Measurements from ENCODE around the gene DNAJC18. TPM values are rescaled to one million over a fixed set of nuclear protein-coding genes. Genes with fewer than 3 reads are reported as not detected.

Gene DNAJC18
- total and polyA plus RNA-seq, 2 experiments from 2014 or later = 13.4 to 18.9 TPM

- peaks cover 5% of the 10 kb centered on the region for H3K27me3 Mint-ChIP-seq (ENCODE audit: insufficient read depth, low read depth, poor library complexity)
- TF ChIP-seq CREB1 (CRISPR knock-in tag; IDR thresholded peaks at IDR 0.05; ENCODE audit: low read depth) (no peak), CTCF (conservative IDR thresholded peaks at IDR 0.05; ENCODE audit: low read depth in 2 of 2) (no peak), STAT1 (IDR thresholded peaks at IDR 0.05; ENCODE audit: unreplicated experiment) (no peak), ZNF114 (CRISPR knock-in tag; IDR thresholded peaks at IDR 0.05) (no peak), ZNF331 (CRISPR knock-in tag; IDR thresholded peaks at IDR 0.05; ENCODE audit: low read depth) (no peak), ZNF462 (CRISPR knock-in tag; IDR thresholded peaks at IDR 0.05) (no peak)
Observed at GRCh38 chr5:139451878-139452660, 12.7 kb upstream of the DNAJC18 start.

More at GRCh38 chr5:139451878-139452660, 12.7 kb upstream of the DNAJC18 start:
- no peak overlapping the region for H2AFZ ChIP-seq
- H3K4me2 ChIP-seq = no peak overlapping the region
- H3K36me3 Mint-ChIP-seq (ENCODE audit: low read depth) = no peaks in the 10 kb centered on the region; the same call in 2 of the 3 replicates
- no peak overlapping the region for H3K27ac ChIP-seq (ENCODE audit: low read depth)
- H3K9me2 ChIP-seq (ENCODE audit: insufficient read depth) = no peaks in the 10 kb centered on the region
- H3K36me3 ChIP-seq (ENCODE audit: insufficient read depth) = no peaks in the 10 kb centered on the region
- no peaks in the 10 kb centered on the region for H3K4me1 ChIP-seq (ENCODE audit: insufficient read depth)
- DNase-seq (ENCODE audit: low spot score) = no peak
- H3K4me1 Mint-ChIP-seq = no peaks in the 10 kb centered on the region; the same call in 1 of the 3 replicates
- H3K9me3 Mint-ChIP-seq = no peaks in the 10 kb centered on the region
- no peaks in the 10 kb centered on the region for H3K79me2 ChIP-seq (replicated peaks; ENCODE audit: insufficient read depth)
- no peak for ATAC-seq
- no peaks in the 10 kb centered on the region for H3K27me3 ChIP-seq (ENCODE audit: insufficient read depth)
- H3K27ac Mint-ChIP-seq = no peak overlapping the region
- H4K20me1 ChIP-seq (replicated peaks; ENCODE audit: insufficient read depth) = no peaks in the 10 kb centered on the region
- no peaks in the 10 kb centered on the region for H3F3A ChIP-seq (replicated peaks; ENCODE audit: low read depth)
- H3K4me3 Mint-ChIP-seq = no peak overlapping the region
- no peak overlapping the region for H3K4me3 ChIP-seq
